Fibroblast of skin of abdomen (primary cell): ENCODE data around the gene SIPA1.
A peak's percentile ranks its signal among the peaks of the same experiment; 100 is the strongest.
"Not testable (repeated sequence)": the region's sequence is repeated elsewhere in the genome, so short reads cannot be mapped to it uniquely, and the experiment has no call there.

Experiments
- DNase-seq: peaks from one replicate; pipeline ENCODE4 v3.0.0-alpha.2; 2013

The SIPA1 gene

DNA sequence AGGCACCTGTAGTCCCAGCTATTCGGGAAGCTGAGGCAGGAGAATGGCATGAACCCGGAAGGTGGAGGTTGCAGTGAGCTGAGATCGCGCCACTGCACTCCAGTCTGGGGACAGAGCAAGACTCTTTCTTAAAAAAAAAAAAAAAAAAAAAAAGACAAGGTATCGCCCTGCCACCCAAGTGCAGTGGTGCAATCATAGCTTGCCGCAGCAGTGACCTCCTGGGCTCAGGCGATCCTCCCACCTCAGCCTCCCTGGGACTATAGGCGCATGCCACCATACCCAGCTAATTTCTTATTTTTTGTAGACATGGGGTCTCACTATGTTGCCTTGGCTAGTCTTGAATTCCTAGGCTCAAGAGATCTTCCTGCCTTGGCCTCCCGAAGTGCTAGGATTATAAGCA lies 23.0 kb downstream of the SIPA1 start:
- not testable (repeated sequence) for DNase-seq

DNA sequence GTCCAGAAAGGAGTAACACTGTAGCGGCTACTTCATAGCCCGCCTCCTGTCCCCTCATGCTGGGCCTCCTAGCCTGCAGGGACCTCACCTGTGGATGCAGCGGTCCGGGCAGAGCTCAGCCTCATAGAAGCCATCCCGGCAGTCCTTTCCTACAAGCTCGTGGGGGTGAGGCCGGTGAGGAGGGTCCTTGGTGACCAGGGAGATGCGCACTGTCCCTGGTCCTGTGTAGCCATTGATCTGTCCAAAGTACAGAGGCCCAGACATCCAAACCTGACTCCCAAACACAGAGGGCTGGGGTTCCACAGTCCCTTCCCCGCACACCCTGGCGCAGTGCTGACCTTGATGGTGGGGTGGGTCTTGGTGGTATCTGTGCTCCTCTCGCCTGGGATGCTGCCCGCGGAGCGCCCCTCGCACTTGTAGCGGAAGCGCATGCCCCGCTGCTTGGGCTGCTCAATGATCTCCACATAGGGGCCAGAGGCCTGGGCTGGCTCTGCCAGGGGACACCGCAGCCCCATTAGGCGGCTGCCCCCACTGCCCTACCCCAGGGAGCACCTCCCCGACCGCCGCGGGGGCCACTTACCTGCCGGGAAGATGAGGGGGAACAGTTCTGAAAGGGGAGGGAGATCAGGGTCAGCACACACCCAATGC lies 23.8 kb downstream of the SIPA1 start:
- no peak for DNase-seq

DNA sequence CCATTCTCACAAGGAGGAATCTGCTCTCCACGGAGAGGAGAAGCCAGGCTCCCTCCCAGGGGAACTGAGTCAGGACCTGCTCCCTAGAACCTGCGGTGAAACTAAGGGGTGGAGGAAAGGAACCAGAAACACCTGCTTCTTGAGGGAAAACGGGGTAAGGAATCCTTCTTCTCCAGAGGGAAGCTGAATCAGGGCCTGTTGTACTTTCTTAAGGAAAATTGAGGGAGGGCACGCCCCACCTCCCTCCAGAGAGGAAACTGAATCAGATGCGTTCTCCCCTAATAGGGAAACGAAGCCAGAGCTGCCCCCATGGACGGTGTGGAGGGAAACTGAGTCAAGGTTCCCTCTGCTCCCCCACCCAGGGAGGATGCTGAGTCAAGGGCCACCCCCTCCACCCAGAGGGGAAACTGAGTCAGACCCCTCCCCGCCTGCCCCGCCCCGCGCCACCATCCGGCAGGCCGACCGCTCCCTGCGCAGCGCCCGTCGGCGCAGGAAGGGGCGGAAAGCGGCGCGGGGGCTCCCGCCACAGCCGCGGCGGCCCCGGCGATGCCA lies 24.4 kb downstream of the SIPA1 start:
- no peak for DNase-seq

DNA sequence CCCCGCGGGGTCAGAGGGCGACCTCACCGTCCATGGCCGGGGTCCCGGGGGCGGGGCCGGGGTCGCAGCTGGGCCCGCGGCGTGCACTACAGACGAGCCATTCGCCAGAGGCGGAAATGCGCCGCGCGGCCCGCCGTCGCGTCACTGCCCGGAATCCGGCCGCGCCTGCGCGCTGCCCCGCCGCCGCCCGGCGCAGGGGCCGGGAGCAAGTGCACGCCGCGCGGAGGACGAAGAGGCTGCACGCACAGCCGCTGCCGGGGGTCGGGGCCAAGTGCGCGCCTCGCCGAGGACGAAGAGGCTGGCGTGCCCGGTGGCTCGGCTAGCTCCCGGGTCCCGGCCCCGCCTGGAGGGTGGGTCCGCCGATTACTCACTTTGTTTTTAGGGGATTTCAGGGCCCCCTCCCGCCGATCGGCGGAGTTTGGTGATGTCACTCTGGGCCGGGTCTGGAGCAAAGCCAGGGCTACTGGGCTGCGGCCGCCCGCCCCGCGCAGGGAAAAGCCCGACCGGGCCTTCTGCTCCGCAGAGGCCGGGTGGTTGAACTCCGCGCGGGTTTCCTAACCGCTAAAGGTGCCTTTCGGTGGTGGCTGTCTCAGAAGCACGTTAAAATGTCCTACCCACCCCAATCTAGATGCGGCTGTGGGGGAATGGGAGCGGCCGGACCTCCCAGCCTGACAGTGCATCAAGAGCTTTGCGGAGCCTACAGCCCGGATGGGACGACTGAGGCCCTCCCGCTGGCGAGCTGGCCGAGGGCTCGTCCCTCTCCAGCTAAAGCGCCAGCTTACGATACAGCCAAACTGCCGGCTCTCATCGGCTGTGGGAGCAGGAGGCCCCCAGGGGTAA lies 25.1 kb downstream of the SIPA1 start, which contains the start of gene RELA:
TSS of gene RELA (minus strand) at position 118 of the 840 bp plus-strand sequence. CDS start at position 34, 84 bp downstream.
- DNase-seq = peak; percentile 97

DNA sequence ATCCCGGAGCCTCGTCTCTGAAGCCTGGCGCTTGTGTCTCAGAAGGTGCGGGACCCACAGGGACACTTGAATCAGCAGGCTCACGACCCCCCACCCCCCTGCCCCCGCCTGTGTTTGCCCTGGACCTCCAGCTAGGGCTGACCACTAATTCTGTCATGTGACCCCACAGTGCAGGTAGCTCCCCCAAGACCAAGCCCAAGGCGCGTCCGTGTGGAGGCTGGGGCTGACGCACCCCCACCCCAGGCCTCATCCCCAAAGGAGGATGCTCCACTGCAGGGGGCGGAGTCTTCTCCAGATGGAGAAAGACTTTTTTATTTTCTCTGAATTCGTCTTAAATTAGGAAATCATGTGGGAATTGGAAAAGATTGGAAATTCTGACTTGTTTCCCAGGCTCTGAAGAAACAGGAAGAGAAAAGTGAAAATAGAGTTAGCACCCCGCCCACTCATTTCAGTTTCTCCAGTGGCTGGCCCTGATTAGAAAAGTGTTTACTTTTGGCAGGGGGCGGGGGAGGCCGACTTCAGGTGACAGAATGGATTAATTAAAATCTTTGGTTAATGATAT lies 25.8 kb downstream of the SIPA1 start:
- peak; percentile 64 for DNase-seq

DNA sequence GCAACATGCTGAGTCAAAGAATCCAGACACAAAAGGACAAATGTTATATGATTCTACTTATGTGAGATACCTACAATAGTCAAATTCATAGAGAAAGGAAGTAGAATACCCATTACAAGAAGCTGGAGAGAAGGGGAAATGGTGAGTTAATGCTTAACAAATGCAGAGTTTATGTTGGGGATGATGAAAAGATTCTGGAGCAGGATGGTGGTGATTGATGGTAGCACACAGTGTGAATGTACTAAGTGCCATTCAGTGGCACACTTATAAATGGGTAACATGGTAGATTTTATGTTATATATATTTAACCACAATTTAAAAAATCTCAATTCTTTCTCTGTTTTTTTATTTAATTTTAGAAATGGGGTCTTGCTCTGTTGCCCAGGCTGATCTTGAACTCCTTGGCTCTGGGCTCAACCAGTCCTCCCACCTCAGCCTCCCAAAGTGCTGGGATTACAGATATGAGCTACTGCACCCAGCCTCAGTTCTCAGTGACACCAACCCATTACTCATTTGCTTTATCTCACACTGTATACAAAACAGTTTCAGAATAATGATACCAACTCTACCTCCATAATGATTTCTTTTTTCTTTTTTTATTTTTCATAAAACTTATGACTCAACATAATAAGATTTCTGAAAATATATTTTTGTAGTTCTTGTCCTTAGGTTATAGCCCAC lies 34.4 kb downstream of the SIPA1 start:
- no peak for DNase-seq

DNA sequence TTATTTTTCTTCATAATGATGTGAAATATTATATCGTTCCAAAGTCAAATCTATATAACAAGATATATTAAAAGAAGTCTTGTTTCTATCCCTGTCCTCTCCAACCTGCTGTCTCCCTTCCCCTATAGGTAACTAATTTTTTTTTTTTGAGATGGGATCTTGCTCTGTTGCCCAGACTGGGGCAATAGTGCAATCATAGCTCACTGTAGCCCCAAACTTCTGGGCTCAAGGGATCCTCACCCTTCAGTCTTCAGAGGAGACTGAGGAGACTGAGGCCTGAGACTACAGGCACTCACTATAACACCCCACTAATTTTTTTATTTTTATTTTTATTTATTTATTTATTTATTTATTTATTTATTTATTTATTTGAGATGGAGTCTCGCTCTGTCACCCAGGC lies 35.1 kb downstream of the SIPA1 start:
- no peak for DNase-seq

DNA sequence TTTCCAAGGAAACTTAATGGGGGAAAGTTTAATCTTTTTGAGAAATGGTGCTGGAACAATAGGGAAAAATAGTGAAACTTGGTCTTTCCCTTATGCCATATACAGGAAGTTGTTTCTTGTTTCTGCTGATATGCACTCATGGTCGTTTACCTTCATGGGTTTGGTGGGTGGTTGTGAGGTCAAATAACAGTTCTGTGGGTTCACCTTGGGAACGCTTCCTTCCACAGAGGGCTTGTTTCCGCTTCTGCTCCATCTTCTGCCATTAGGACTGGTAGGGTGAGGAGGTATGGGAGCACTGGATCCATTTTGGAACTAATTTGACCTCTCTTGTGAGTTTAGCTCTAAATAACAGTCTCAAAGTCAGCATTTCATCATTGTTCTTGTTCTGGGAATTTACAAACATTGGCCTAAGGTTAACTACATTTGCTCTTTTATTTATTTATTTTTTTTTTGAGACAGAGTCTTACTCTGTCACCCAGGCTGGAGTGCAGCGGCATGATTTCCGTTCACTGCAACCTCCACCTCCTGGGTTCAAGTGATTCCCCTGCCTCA lies 42.4 kb downstream of the SIPA1 start:
- DNase-seq = no peak

DNA sequence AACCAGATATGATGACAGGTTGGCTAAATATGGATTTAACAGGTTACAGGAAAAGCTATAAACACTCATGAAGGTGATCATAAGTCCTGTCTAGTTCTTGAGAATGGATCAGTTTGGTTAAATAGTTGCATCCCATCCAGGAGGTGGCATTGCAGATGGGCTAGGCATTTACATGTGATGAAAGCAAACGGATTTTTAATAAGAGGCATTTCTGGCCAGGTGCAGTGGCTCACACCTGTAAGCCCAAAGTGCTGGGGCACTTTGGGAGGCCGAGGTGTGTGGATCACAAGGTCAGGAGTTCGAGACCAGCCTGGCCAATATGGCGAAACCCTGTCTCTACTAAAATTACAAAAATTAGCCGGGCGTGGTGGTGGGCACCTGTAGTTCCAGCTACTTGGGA lies 45.6 kb downstream of the SIPA1 start:
- DNase-seq = not testable (repeated sequence)

DNA sequence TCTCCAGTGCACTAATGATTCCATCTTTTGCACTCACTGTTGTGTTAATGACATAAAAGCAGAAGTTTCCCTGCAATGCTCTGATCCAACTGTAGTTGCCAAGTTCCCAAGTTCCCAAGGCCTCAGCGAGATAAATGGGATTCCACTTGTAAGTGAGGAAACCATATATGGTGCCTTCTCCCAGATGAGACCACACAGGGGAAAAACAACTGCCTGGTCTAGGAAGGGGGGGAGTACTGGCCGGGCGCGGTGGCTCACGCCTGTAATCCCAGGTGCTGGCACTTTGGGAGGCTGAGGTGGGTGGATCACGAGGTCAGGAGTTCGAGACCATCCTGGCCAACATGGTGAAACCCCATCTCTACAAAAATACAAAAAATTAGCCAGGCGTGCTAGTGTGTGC lies 48.1 kb downstream of the SIPA1 start:
- no peak for DNase-seq

DNA sequence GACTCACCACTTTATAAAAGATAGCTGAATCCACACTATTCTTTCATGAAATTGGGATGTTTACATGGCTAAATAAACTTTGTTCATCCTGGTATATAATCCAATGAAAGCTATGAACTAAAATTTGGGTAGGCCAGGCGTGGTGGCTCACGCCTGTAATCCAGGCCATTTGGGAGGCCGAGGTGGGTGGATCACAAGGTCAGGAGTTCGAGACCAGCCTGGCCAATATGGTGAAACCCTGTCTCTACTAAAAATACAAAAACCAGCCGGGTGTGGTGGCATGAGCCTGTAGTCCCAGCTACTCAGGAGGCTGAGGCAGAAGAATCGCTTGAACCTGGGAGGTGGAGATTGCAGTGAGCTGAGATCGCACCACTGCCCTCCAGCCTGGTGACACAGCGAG lies 53.9 kb downstream of the SIPA1 start:
- DNase-seq = not testable (repeated sequence)

DNA sequence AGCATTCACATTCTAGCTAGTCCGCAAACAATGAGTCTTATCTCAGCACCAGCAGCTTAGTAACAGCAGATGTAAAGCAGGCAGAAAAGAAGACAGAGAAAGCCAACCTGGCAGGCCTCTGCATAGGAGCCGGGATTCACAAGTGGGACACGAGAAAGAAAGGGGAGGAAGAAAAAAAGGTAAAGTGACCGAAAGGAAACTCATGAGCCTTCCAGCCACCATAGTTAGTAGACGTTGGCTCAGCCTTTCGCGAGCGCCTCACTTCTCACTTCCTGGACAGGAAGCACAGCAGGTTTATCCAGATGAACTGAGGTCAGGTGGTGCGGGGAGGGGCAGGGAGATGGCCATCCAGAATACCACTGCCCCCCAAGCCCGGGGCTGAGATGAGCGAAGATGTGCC lies 54.5 kb downstream of the SIPA1 start:
- no peak for DNase-seq

DNA sequence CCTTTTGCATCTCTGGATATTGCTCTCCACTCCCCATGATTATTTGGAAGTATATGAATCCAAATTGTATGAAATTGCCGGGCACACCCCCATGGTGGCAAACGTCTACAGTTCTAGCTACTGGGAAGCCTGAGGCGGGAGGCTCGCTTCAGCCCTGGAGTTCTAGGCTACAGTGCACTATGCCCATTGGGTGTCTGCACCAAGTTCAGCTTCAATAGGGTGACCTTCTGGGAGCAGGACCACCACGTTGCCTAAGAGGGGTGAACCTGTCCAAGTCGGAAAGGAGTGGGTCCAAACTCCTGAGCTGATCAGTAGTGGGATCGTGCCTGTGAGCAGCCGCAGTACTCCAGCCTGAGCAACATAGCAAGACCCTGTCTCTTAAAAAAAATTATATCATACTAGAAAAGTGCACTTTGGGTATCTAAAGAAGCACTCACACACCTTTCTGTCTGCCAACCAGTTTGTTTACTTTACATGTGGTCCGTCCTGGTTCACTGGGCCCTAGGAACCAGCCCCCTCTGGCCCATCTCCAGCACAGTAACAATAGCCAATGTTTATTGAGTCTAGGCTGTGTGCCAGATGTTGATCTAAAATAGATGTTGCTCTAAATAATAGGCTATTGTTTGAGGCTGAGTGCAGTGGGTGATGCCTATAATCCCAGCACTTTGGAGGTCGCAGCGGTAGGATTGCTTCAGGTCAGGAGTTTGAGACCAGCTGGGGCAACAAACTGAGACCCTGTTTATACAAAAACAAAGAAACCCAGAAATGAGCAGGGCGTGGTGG lies 57.7 kb downstream of the SIPA1 start:
- no peak for DNase-seq

DNA sequence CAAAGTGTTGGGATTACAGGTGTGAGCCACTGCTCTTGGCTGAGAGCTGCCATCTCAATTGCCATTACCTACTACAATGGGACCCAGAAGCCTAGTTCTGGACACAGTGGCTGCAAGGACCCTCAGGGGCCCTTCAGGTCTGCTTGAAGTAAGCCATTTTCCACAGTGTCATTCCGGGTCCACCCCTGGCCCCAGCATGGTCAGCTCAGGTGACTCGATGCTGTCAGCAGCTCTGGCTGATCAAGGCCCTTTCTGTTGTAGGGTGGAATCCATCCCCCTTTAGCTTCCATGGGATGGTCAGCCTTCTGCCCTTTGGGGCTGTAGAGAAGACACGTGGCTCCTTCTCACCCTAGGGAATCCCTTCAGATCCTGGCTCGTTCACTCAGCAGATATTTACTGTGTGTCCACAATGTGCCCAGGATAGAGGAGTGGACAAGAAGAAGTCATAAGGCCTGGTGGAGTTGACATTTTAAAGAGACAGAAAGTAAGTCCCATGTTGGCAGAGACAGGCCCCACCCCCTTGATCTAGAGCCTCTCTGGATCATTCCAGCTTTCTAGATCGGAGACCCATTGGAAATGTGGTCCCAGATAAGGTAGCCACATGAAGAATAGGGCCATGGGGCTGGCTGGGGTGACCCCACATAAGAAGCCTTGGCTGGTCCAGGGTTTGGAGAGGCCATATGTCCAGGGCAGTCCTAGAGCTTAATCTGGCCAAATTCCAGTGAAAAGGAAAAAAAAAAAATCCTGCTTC lies 59.1 kb downstream of the SIPA1 start:
- no peak for DNase-seq

DNA sequence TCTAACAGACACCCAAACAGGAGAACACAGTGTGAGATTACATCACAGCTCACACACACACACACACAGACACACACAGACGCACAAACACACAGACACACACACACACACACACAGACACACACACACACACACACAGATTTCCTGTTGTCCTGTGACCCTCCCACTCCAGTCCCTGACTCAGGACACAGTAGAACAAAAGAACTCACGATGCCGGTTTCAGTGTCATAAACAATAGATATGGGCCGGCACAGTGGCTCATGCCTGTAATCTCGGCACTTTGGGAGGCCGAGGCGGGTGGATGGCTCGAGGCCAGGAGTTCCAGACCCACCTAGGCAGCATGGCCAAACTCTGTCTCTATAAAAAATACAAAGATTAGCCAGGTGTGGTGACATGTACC lies 60.3 kb downstream of the SIPA1 start:
- DNase-seq = no peak

DNA sequence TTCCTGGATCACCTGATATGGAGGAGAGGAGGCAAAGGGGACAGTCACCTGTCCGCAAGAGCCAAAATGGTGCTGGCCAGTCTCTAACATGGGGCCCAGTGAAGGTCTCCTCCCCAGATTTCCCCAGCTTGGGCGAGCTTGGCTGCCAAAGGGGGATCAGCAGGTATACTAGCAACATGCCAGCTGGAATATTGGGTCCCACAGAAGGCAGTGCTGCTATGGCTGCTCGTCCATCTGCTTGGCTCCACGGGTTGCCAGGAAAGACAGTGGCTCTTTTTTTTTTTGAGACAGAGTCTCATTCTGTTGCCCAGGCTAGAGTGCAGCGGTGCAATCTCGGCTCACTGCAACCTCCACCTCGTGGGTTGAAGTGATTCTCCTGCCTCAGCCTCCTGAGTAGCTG lies 61.4 kb downstream of the SIPA1 start:
- no peak for DNase-seq

DNA sequence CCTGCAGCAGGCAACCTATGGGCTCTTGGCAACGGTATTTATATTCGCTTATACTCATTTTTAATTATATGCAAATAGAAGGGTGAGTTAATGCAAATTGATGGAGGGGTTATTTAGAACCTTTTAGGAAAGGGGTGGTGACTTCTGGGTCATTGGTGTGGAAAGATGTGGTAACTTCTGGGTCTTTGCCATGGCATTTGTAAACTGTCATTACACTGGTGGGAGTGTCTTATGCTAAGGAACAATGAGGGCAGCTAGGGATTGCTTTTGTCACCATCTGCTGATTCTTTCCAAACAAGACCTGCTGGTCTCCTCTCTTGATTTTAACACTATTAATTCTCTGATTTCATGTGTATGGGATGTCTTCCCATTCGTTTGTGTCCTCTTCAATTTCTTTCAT lies 62.5 kb downstream of the SIPA1 start:
- DNase-seq = no peak
